Sigmoid colon (tissue), 7 donors: ENCODE measurements around the gene ZNF235. TPM values are rescaled to one million over a fixed set of nuclear protein-coding genes. Genes with fewer than 3 reads are reported as not detected.

Source experiments
- DNase-seq: peaks from one replicate; pipeline ENCODE4 v3.0.0-alpha.2; 2019
- H3K27ac ChIP-seq, 4 donors: fragments of 200-600 bp; sonication (generic); one replicate each; pipeline ENCODE4 v1.5.1; 2016 to 2019; ENCODE audit warnings: mild to moderate bottlenecking in 1 of 4
- H3K27me3 ChIP-seq, 3 donors: fragments of 200-600 bp; sonication (generic); one replicate each; pipeline ENCODE4 v1.5.1; 2019; ENCODE audit warnings: mild to moderate bottlenecking in 1 of 3
- H3K36me3 ChIP-seq, 4 donors: fragments of 200-600 bp; sonication (generic); one replicate each; pipeline ENCODE4 v1.5.1; 2016 to 2019
- H3K4me1 ChIP-seq, 4 donors: fragments of 200-600 bp; sonication (generic); one replicate each; pipeline ENCODE4 v1.5.1; 2017 to 2019
- H3K4me3 ChIP-seq, 4 donors: fragments of 200-600 bp; sonication (generic); one replicate each; pipeline ENCODE4 v1.5.1; 2017 to 2019; ENCODE audit warnings: mild to moderate bottlenecking in 2 of 4, moderate library complexity in 1 of 4
- H3K9me3 ChIP-seq, 4 donors: fragments of 200-600 bp in 3 of 4; sonication (generic) in 3 of 4; one replicate each; pipeline versions ENCODE4 v1.5.1 to v1.6.1; 2013 to 2019
- CTCF ChIP-seq, 4 experiments: fragments of 450-650 bp in 3 of 4; fragments of 200-600 bp in 1 of 4; IDR thresholded peaks; one replicate each; pipeline ENCODE4 v1.5.1; 2016 to 2019; ENCODE audit warnings: antibody characterized with exemption in 4 of 4, mild to moderate bottlenecking in 3 of 4, moderate library complexity in 2 of 4
- EP300 ChIP-seq, 4 donors: sonication (generic); formaldehyde crosslinking; IDR thresholded peaks; one replicate each; pipeline ENCODE4 v1.6.1; 2017; ENCODE audit warnings: antibody characterized with exemption in 4 of 4
- POLR2A ChIP-seq, 2 donors: fragments of 450-650 bp; IDR thresholded peaks; one replicate each; pipeline ENCODE4 v1.6.1; 2016; ENCODE audit warnings: antibody characterized with exemption in 2 of 2, mild to moderate bottlenecking in 2 of 2, moderate library complexity in 2 of 2
- POLR2AphosphoS5 ChIP-seq, 4 donors: sonication (generic); formaldehyde crosslinking; IDR thresholded peaks; one replicate each; pipeline ENCODE4 v1.6.1; 2017; ENCODE audit warnings: antibody characterized with exemption in 4 of 4
- WGBS, 2 donors: extraction: QIAGEN DNeasy Blood & Tissue Kit; methylation state at CpG; one replicate each; pipeline ENCODE4 v1.1.7; 2013; 5-methylcytosine and 5-hydroxymethylcytosine counted together
- intact Hi-C: fragments of 100-400 bp; cut with DNase I; formaldehyde crosslinking; loops from one replicate; pipeline ENCODE4 v1.15.1; 2023
- polyA plus RNA-seq, 3 donors: library from polyadenylated mRNA; stranded (reverse); fragments of 200-250 nt; gene quantifications; one replicate each; pipeline ENCODE4 v1.2.3, GENCODE V29; 2013
- total RNA-seq, 4 donors: library from RNA; depleted of rRNA; stranded (reverse); fragments of >200 nt; gene quantifications; one replicate each; pipeline ENCODE4 v1.1.0, GENCODE V29; 2016
- donor health status: healthy with polysubstance abuse.
- donor health status: Bipolar disorder and iron deficiency.
- donor health status: healthy.

ZNF235 gene
- total and polyA plus RNA-seq, 7 donors: 1.2 to 12.7 (median 5.8) TPM

DNA sequence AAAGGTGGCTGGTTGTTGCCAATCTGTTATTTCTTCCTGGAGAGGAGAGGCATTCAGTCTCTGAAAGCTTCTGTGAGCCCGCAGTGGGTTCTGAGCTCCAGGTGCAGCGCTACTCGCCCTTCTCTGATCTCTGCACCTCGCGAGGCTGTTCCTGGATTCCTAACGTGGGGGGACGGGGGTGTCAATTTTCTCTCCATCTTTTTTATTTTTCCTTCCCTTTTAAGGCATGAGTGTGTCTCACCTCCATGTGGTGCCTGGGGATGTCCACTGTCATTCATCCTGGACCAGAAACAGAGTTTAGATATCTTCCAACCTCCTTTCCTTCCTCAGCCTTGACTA, 44.5 kb downstream of the ZNF235 start:
- Histone ChIP-seq H3K36me3 (no peaks in the 10 kb centered on the region), H3K4me1 (peaks cover 0 to 6% (median 0%) of the 10 kb centered on the region in 4 donors), H3K27ac (peak overlapping the region in 3 of 4 donors; percentile 77 to 82 (median 80)), H3K9me3 (peaks cover 0 to 18% (median 6%) of the 10 kb centered on the region in 4 donors), H3K4me3 (peak overlapping the region in 3 of 4 donors; percentile 51 to 54 (median 53)), H3K27me3 (no peaks in the 10 kb centered on the region)
- 3 to 10% methylated on average over 7 of the region's 7 CpGs for WGBS, 2 donors
- DNase-seq: no peak
- TF ChIP-seq CTCF (IDR thresholded peaks at IDR 0.05) (no peak), EP300 (IDR thresholded peaks at IDR 0.05) (no peak), POLR2A (IDR thresholded peaks at IDR 0.05) (no peak), POLR2AphosphoS5 (IDR thresholded peaks at IDR 0.05) (no peak)
- intact Hi-C loops: no loop called here

DNA sequence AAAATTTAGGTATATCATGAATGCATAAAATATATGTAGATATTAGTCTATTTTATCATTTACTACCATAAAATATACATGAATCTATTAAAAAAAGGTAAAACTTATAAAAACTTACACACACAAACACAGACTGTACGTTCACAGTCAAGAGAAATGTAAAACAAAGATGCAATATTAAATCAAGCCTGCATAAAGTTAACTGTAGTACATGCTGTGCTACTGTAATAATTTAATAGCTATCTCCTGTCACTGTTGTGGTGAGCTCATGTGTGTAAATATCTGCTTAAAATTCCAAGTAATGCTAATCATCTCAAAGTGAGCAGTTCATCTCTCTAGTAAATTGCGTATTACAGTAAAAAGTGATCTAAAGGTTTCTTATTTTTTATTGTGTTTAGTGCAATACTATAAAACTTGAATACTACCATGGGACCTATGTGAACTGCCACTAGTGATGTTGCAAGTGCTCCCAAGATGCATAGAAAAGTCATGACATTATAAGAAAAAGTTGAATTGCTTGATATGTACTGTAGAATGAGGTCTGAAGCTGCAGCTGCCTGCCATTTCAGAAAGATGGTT, 45.9 kb downstream of the ZNF235 start:
- TF ChIP-seq CTCF (IDR thresholded peaks at IDR 0.05) (no peak), POLR2AphosphoS5 (IDR thresholded peaks at IDR 0.05) (no peak), EP300 (IDR thresholded peaks at IDR 0.05) (no peak), POLR2A (IDR thresholded peaks at IDR 0.05) (no peak)
- no peak overlapping the region for H3K4me3 ChIP-seq
- intact Hi-C loops: no loop called here
- no peaks in the 10 kb centered on the region for H3K36me3 ChIP-seq
- peaks cover 0 to 31% (median 12%) of the 10 kb centered on the region in 4 donors for H3K9me3 ChIP-seq
- no peak for DNase-seq
- H3K27me3 ChIP-seq: no peaks in the 10 kb centered on the region
- peak overlapping the region in 1 of 4 donors; percentile 82 for H3K27ac ChIP-seq
- WGBS, 2 donors: 95 to 98% methylated on average over 2 of the region's 2 CpGs
- H3K4me1 ChIP-seq: peaks cover 0 to 6% (median 0%) of the 10 kb centered on the region in 4 donors

DNA sequence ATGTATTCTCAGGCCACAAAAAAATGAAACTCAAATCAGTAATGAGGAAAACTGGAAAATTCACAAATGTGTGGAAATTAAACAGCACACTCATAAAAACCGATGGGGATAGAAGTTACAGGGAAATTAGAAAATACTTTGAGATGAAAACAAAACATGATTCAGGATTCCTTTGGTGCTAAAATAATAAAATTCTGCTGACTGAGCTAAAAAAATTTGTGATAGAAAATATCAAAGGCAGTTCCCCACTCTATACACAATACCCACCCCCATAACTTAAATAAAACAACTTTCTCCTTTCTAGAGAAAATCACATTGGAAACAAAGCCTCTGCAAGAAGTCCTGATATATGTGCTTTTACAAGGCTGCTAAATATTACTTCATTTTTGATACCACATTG, 46.7 kb downstream of the ZNF235 start:
- H3K4me1 ChIP-seq: peaks cover 0 to 6% (median 0%) of the 10 kb centered on the region in 4 donors
- H3K4me3 ChIP-seq: no peak overlapping the region
- no peak for TF ChIP-seq POLR2AphosphoS5 (IDR thresholded peaks at IDR 0.05)
- TF ChIP-seq EP300 (IDR thresholded peaks at IDR 0.05): no peak
- no peak for TF ChIP-seq CTCF (IDR thresholded peaks at IDR 0.05)
- no peak for TF ChIP-seq POLR2A (IDR thresholded peaks at IDR 0.05)
- no peaks in the 10 kb centered on the region for H3K27me3 ChIP-seq
- H3K27ac ChIP-seq: no peak overlapping the region
- 97 to 98% methylated on average over 1 of the region's 1 CpG for WGBS, 2 donors
- intact Hi-C loops: no loop called here
- H3K36me3 ChIP-seq: no peaks in the 10 kb centered on the region
- no peak for DNase-seq
- H3K9me3 ChIP-seq: peaks cover 0 to 35% (median 15%) of the 10 kb centered on the region in 4 donors

GRCh38 chr19:44255705-44256411, 49.0 kb downstream of the ZNF235 start:
- TF ChIP-seq CTCF (IDR thresholded peaks at IDR 0.05) (no peak), POLR2A (IDR thresholded peaks at IDR 0.05) (no peak), EP300 (IDR thresholded peaks at IDR 0.05) (no peak)

More at GRCh38 chr19:44255705-44256411, 49.0 kb downstream of the ZNF235 start:
- Histone ChIP-seq H3K36me3 (no peaks in the 10 kb centered on the region), H3K9me3 (peaks cover 10 to 51% (median 21%) of the 10 kb centered on the region in 4 donors), H3K4me1 (peaks cover 0 to 6% (median 0%) of the 10 kb centered on the region in 4 donors), H3K4me3 (no peak overlapping the region), H3K27ac (no peak overlapping the region), H3K27me3 (no peaks in the 10 kb centered on the region)
- intact Hi-C loops: no loop called here
- DNase-seq: no peak
